ENCODE results near the gene RANBP9. TPM values are rescaled to one million over a fixed set of nuclear protein-coding genes. Genes with fewer than 3 reads are reported as not detected.

Gene RANBP9
- total and polyA plus RNA-seq, 2 of the 13 experiments (the other 11 are each of a cell fraction or from before 2014, with no cell fraction given): 26.6 to 30.6 TPM

GRCh38 chr6:13614126-13614925 lies 97.3 kb downstream of the RANBP9 start (continued):
- peak; percentile 6; the same call in 1 of the 2 replicates for TF ChIP-seq NFE2L1 (CRISPR knock-in tag; IDR thresholded peaks at IDR 0.05; ENCODE audit: borderline replicate concordance)
- TF ChIP-seq ZBTB14 (CRISPR knock-in tag; IDR thresholded peaks at IDR 0.05): no peak; the same call in 1 of the 2 replicates
- no peak for TF ChIP-seq ARHGAP35 (CRISPR knock-in tag; IDR thresholded peaks at IDR 0.05; ENCODE audit: borderline replicate concordance)
- no peak for TF ChIP-seq BCL6 (CRISPR knock-in tag; IDR thresholded peaks at IDR 0.05)
- TF ChIP-seq SAFB2 (CRISPR knock-in tag; IDR thresholded peaks at IDR 0.05; ENCODE audit: borderline replicate concordance, low read depth): no peak; the same call in 1 of the 2 replicates
- TF ChIP-seq RNF2 (conservative IDR thresholded peaks at IDR 0.05; ENCODE audit: low read depth): no peak
- TF ChIP-seq MEIS2 (CRISPR knock-in tag; IDR thresholded peaks at IDR 0.05): peak; percentile 67; the same call in 1 of the 2 replicates
- peak; percentile 79; the same call in 1 of the 2 replicates for TF ChIP-seq AKNA (CRISPR knock-in tag; IDR thresholded peaks at IDR 0.05; ENCODE audit: borderline replicate concordance)
- no peak; the same call in 1 of the 2 replicates for TF ChIP-seq ZBED4 (CRISPR knock-in tag; IDR thresholded peaks at IDR 0.05; ENCODE audit: borderline replicate concordance)
- TF ChIP-seq FOXA1 (IDR thresholded peaks at IDR 0.05): no peak
- no peak for TF ChIP-seq FOXA1 (CRISPR knock-in tag; IDR thresholded peaks at IDR 0.05)
- TF ChIP-seq POLR2G (IDR thresholded peaks at IDR 0.05; ENCODE audit: low read depth, low read length): no peak
- no peak for TF ChIP-seq ZNF614 (CRISPR knock-in tag; IDR thresholded peaks at IDR 0.05; ENCODE audit: borderline replicate concordance)
- no peak for TF ChIP-seq HMGXB4 (CRISPR knock-in tag; IDR thresholded peaks at IDR 0.05; ENCODE audit: borderline replicate concordance in 1 of 2, low read depth in 1 of 2)
- TF ChIP-seq ZNF143 (CRISPR knock-in tag; IDR thresholded peaks at IDR 0.05): no peak
- TF ChIP-seq FOXJ3 (CRISPR knock-in tag; IDR thresholded peaks at IDR 0.05; ENCODE audit: borderline replicate concordance): peak; percentile 87; the same call in 1 of the 2 replicates
